Subcutaneous adipose tissue (tissue), 4 donors: Measurements from ENCODE around the gene ACSM3. TPM values are rescaled to one million over a fixed set of nuclear protein-coding genes. Genes with fewer than 3 reads are reported as not detected.

Source experiments
- total RNA-seq, 4 donors: library from RNA; depleted of rRNA; stranded (reverse); fragments of >200 nt; gene quantifications; one replicate each; pipeline ENCODE4 v1.1.0, GENCODE V29; 2016
- TF ChIP-seq, protein P1 (sequence below): fragments of 450-650 bp; IDR thresholded peaks from one replicate; pipeline ENCODE4 v1.5.1; 2016; ENCODE audit warnings: low read depth, mild to moderate bottlenecking, control low read depth, antibody characterized with exemption, moderate library complexity

ACSM3 gene
- 1 to 10 TPM in 3 of 4 donors, under 1 TPM in 1; 0.66 to 4.4 (median 1.6) TPM for total RNA-seq

DNA sequence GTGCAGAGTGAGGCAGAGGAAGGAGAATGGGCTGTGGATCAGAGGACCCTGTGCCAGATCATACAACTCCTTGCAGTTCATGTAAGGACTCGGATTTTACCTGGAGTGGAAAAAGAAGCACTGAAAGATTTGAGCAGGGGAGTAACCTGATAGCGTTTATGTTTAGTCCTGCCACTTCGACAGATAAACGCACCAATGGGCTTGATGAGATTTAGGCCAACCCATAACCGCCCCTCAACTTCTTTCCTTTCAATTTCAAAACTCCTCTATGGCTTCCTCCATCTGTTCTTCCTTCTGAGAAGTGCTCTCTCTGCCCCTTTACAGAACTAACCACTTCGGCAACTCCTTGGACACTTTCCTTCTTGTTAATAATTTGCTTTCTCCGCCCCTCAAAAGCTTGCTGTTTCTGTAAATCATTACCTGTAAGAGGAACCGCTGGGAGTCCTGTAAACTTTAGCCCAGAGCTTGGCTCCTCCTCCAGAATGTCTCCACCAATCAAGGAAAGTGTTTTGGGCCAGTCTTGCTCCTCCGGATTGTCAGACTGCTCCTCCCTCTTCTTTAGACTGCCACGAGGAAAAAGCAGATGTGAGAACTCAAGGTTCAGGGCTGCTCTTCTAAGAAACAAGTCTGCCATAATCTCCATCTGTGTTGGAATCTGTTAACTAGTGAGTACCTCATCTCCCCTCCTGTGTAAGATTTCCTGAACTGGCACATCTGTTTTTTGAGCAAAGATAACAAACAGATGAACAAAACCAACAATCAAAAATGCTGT is at the start of gene ACSM3:
Gene ACSM3 (plus strand): TSS at position 554 of the 772 bp plus-strand sequence. CDS start 6,021 bp downstream, outside the sequence.
- TF ChIP-seq, protein P1, sequence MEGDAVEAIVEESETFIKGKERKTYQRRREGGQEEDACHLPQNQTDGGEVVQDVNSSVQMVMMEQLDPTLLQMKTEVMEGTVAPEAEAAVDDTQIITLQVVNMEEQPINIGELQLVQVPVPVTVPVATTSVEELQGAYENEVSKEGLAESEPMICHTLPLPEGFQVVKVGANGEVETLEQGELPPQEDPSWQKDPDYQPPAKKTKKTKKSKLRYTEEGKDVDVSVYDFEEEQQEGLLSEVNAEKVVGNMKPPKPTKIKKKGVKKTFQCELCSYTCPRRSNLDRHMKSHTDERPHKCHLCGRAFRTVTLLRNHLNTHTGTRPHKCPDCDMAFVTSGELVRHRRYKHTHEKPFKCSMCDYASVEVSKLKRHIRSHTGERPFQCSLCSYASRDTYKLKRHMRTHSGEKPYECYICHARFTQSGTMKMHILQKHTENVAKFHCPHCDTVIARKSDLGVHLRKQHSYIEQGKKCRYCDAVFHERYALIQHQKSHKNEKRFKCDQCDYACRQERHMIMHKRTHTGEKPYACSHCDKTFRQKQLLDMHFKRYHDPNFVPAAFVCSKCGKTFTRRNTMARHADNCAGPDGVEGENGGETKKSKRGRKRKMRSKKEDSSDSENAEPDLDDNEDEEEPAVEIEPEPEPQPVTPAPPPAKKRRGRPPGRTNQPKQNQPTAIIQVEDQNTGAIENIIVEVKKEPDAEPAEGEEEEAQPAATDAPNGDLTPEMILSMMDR = no peak

DNA sequence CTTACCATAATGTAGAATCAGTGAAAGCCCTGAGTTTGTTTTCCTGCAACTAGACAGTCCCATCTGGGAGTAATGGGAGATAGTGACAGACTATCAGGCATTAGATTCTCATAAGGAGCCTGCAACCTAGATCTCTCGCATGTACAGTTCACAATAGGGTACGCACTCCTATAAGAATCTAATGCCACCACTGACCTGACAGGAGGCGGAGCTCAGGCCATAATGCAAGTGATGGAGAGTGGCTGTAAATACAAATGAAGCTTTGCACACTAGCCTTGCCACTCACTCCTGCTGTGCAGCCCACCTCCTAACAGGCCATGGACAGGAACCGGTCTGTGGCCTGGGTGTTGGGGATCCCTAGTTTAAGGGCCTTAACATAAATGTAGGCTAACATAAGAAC is 43.6 kb upstream of the ACSM3 start:
- TF ChIP-seq, protein P1 = no peak

- TF ChIP-seq, protein P1 = no peak
These were observed 37.2 kb upstream of the ACSM3 start for GRCh38 chr16:20726661-20727060.

- TF ChIP-seq, protein P1 = no peak
These were observed 36.6 kb upstream of the ACSM3 start for GRCh38 chr16:20727181-20727580.

- TF ChIP-seq, protein P1 = no peak
These were observed 34.7 kb upstream of the ACSM3 start for GRCh38 chr16:20729141-20729540.

DNA sequence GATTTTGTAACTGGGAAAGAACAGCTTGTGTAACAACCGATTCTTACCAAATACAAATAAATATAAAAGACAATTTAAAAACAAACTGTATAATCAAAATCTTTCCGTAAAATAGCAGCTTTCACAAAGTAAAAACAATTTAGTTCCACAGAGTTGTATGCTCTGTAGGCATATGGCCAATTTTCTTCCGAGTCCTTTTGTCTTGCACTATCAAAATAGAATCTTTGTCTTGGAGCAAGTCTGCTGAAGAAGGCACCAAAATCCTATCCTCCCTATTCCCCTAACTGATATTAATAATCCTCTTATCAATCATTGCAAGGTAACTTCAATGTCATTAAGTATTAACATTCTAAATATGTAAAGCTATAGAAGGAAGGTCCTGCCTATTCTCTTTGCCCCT is 29.8 kb upstream of the ACSM3 start:
- TF ChIP-seq, protein P1 = no peak

GRCh38 chr16:20734782-20735181 is 29.0 kb upstream of the ACSM3 start:
- TF ChIP-seq, protein P1 = no peak
